SH-SY5Y (cell line): Measurements from ENCODE around the gene SNUPN.

Source experiments
- GATA2 ChIP-seq: IDR thresholded peaks from 2 replicates; pipeline ENCODE4 v1.6.1; 2011; ENCODE audit warnings: mild to moderate bottlenecking, low read depth, low read length
- GATA3 ChIP-seq: IDR thresholded peaks from 2 replicates; pipeline ENCODE4 v1.6.1; 2011; ENCODE audit warnings: low read depth, mild to moderate bottlenecking, low read length, moderate library complexity

GRCh38 chr15:75553659-75554058 is 71.9 kb downstream of the SNUPN start:
- TF ChIP-seq GATA2 = no peak
- TF ChIP-seq GATA3 = no peak
